ENCODE measurements around the gene CDH13. TPM values are rescaled to one million over a fixed set of nuclear protein-coding genes. Genes with fewer than 3 reads are reported as not detected.

Gene CDH13
- total RNA-seq, 1 experiment from 2014 or later = 0.56 TPM

DNA sequence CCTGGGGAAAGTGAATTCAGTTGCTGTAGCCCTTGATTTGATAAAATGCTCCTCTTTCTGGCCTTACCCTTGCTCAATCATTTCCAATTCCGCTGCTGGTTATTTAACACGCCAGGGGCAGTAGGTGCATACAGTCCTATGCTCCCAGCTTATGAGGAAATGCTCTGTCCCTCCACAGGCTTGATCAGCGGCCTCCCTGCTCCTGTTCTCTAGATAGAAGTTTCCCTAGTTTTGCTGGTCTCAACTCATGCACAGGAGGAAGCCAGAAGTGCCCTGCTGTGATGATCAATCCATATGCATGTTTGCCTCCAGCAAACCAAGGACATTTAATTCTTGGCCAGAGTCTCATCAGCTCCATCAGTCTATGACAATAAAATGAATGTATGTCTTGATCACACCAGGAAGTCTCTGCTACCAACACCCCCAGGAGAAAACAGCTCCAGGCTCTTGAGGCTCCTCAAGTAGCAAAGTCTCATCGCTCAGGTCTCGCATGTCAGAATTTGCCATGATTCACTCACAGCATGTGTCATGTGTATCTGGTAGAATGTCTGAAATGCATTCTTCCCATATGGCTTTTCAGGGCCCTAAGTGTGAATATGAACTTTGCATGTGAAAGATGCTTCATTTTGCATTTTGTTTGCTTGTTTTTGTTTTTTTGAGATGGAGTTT lies 208.9 kb downstream of the CDH13 start:
- H4K20me1 ChIP-seq (ENCODE audit: insufficient read depth, low read depth, low read length) = no peaks in the 10 kb centered on the region
- peaks cover 3% of the 10 kb centered on the region for H3K4me1 ChIP-seq (ENCODE audit: low read length)
- H3K36me3 ChIP-seq (ENCODE audit: insufficient read depth, low read length) = no peaks in the 10 kb centered on the region
- H3K4me2 ChIP-seq (ENCODE audit: low read depth, low read length, poor library complexity, severe bottlenecking) = no peak overlapping the region
- no peak overlapping the region for H3K27ac ChIP-seq (ENCODE audit: low read length)
- no peaks in the 10 kb centered on the region for H3K27me3 ChIP-seq (ENCODE audit: low read length)
- no peak overlapping the region for H3K4me3 ChIP-seq (ENCODE audit: low read length)
- DNase-seq = no peak
- H2AFZ ChIP-seq (ENCODE audit: low read length) = no peak overlapping the region
- no peaks in the 10 kb centered on the region for H3K9me2 ChIP-seq (replicated peaks; ENCODE audit: insufficient read depth, low read length)
- H3K9me3 ChIP-seq (ENCODE audit: low read length) = no peaks in the 10 kb centered on the region
- H3K79me2 ChIP-seq (ENCODE audit: low read length) = no peaks in the 10 kb centered on the region
- no peak overlapping the region for H3K9ac ChIP-seq (ENCODE audit: low read length)

DNA sequence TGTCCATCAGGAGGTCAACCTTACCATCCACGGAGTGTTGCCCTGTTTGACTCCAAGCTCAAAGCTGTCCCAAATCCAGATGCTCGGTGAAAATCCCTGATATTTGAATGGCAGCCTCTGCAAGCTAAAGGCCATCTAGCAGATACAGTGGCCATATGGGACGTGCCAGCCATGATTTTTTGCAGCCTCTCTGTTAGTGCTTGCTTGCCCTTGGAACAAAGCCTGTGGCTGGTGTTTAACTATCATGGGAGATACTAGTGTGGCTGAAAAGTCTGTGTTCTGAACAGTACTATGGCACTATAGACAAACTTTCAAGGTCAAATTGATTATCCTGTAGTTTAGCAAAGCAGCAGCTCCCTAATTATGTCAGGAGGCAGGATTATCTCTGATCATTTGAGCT lies 214.3 kb downstream of the CDH13 start:
- no peaks in the 10 kb centered on the region for H4K20me1 ChIP-seq (ENCODE audit: insufficient read depth, low read depth, low read length)
- no peak overlapping the region for H3K4me2 ChIP-seq (ENCODE audit: low read depth, low read length, poor library complexity, severe bottlenecking)
- H3K9me3 ChIP-seq (ENCODE audit: low read length) = no peaks in the 10 kb centered on the region
- H3K27me3 ChIP-seq (ENCODE audit: low read length) = no peaks in the 10 kb centered on the region
- no peak overlapping the region for H3K9ac ChIP-seq (ENCODE audit: low read length)
- no peak overlapping the region for H2AFZ ChIP-seq (ENCODE audit: low read length)
- H3K9me2 ChIP-seq (replicated peaks; ENCODE audit: insufficient read depth, low read length) = no peaks in the 10 kb centered on the region
- no peak overlapping the region for H3K4me3 ChIP-seq (ENCODE audit: low read length)
- DNase-seq = no peak
- no peaks in the 10 kb centered on the region for H3K79me2 ChIP-seq (ENCODE audit: low read length)
- no peaks in the 10 kb centered on the region for H3K36me3 ChIP-seq (ENCODE audit: insufficient read depth, low read length)
- no peak overlapping the region for H3K27ac ChIP-seq (ENCODE audit: low read length)
- no peaks in the 10 kb centered on the region for H3K4me1 ChIP-seq (ENCODE audit: low read length)

DNA sequence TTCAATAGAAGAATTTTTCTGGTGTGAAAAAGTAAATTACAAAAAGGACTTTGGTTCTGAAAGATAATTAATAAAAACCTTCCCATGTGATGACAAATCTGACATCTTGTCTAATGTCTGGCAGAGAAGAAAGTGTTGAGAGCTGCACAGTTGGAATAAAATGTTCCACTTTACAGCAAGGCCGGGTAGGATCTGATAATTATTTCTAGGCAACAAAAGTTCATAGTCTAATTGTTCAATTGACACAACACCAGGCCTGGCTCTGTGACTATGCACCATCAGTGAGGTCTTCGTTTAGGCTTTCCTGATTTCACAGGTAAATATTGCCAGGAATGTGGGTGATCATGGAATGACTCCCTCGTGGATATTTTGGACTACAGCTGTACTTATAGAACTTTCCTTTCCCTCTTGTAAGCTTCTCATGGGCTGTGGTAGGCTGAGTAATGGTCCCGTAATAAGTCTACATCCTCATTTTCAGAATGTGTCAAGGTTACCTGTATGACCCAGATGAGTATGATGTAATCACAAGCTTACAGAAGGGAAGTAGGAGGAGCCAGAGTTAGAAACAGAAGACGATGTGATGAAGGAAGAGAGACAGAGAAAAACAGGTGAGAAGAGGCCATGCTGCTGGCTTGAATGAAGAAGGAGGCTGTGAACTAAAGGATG lies 217.0 kb downstream of the CDH13 start:
- H3K4me3 ChIP-seq (ENCODE audit: low read length) = no peak overlapping the region
- no peak overlapping the region for H2AFZ ChIP-seq (ENCODE audit: low read length)
- no peak overlapping the region for H3K4me2 ChIP-seq (ENCODE audit: low read depth, low read length, poor library complexity, severe bottlenecking)
- peaks cover 12% of the 10 kb centered on the region for H3K4me1 ChIP-seq (ENCODE audit: low read length)
- no peak overlapping the region for H3K27ac ChIP-seq (ENCODE audit: low read length)
- no peaks in the 10 kb centered on the region for H3K36me3 ChIP-seq (ENCODE audit: insufficient read depth, low read length)
- no peaks in the 10 kb centered on the region for H3K9me3 ChIP-seq (ENCODE audit: low read length)
- no peak for DNase-seq
- H3K9ac ChIP-seq (ENCODE audit: low read length) = no peak overlapping the region
- no peaks in the 10 kb centered on the region for H4K20me1 ChIP-seq (ENCODE audit: insufficient read depth, low read depth, low read length)
- H3K9me2 ChIP-seq (replicated peaks; ENCODE audit: insufficient read depth, low read length) = no peaks in the 10 kb centered on the region
- no peaks in the 10 kb centered on the region for H3K27me3 ChIP-seq (ENCODE audit: low read length)
- H3K79me2 ChIP-seq (ENCODE audit: low read length) = no peaks in the 10 kb centered on the region

DNA sequence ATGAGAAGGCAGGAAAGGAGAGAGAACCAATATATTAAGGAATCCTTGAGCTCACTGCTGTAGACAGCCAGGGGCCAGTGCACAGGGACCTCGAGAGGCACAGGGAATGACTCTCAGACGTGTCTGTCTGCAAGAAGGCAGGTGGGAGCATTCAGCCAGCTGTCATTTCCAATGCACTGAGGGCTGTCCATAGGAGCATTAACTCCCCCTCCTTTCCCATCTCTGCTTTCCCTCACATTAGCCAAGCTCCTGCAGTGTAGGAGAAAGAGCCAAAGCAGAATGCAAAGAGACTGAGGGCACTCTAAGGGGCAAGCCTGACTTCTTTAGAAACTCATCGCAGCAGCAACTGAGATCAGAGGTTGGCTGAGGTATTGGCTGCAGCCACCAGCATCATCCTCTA lies 218.3 kb downstream of the CDH13 start:
- Histone ChIP-seq H3K9me2 (replicated peaks; ENCODE audit: insufficient read depth, low read length) (no peaks in the 10 kb centered on the region; the same call in 1 of the 2 replicates), H3K9ac (ENCODE audit: low read length) (no peak overlapping the region), H2AFZ (ENCODE audit: low read length) (no peak overlapping the region), H3K9me3 (ENCODE audit: low read length) (no peaks in the 10 kb centered on the region), H3K36me3 (ENCODE audit: insufficient read depth, low read length) (no peaks in the 10 kb centered on the region), H3K4me3 (ENCODE audit: low read length) (no peak overlapping the region), H3K27ac (ENCODE audit: low read length) (no peak overlapping the region), H3K79me2 (ENCODE audit: low read length) (no peaks in the 10 kb centered on the region), H3K27me3 (ENCODE audit: low read length) (no peaks in the 10 kb centered on the region), H3K4me2 (ENCODE audit: low read depth, low read length, poor library complexity, severe bottlenecking) (no peak overlapping the region), H4K20me1 (ENCODE audit: insufficient read depth, low read depth, low read length) (no peaks in the 10 kb centered on the region), H3K4me1 (ENCODE audit: low read length) (peaks cover 12% of the 10 kb centered on the region)
- DNase-seq = no peak

DNA sequence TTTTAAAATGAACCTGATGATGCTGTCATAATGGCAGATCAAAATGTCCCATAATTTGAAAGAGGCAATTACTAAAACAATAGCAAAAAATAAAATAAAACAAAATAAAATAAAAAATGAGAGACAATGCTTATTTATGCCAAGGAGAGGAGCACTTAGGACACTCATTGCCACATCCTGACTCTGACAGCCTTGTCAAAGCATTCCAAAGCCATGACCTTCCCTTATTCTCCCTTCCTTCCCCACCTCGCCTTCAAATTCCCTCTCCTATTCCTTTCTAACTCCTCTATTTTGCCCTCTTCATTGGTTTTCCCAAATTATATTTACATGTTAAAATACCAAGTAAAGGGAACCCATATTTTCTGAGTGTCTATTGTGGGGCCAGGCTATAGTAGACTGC lies 220.0 kb downstream of the CDH13 start:
- Histone ChIP-seq H3K36me3 (ENCODE audit: insufficient read depth, low read length) (no peaks in the 10 kb centered on the region), H4K20me1 (ENCODE audit: insufficient read depth, low read depth, low read length) (no peaks in the 10 kb centered on the region), H3K9ac (ENCODE audit: low read length) (no peak overlapping the region), H3K27ac (ENCODE audit: low read length) (no peak overlapping the region), H3K9me3 (ENCODE audit: low read length) (no peaks in the 10 kb centered on the region), H3K79me2 (ENCODE audit: low read length) (no peaks in the 10 kb centered on the region), H3K27me3 (ENCODE audit: low read length) (no peaks in the 10 kb centered on the region), H3K4me3 (ENCODE audit: low read length) (no peak overlapping the region), H3K4me1 (ENCODE audit: low read length) (peaks cover 12% of the 10 kb centered on the region), H3K9me2 (replicated peaks; ENCODE audit: insufficient read depth, low read length) (no peaks in the 10 kb centered on the region; the same call in 1 of the 2 replicates), H3K4me2 (ENCODE audit: low read depth, low read length, poor library complexity, severe bottlenecking) (no peak overlapping the region), H2AFZ (ENCODE audit: low read length) (no peak overlapping the region)
- DNase-seq = no peak

DNA sequence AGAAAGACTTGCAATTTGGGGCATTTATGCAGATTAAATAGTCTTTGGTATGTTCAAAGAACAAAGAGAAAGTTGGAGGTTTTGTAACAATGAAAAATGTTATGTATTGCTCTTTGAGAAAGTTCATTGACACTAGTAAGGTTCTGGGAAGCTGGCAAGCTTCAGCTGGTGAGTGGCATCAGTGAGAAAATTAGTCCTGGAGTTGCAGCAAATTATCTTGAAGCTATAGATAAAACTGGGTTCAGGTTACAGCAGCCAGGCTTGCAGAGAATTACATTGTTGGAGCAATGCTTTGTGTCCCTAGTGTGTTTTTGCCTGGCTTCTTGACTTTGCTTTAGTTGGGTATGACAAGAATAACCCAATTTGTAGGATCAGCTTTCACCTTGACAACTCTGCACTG lies 221.2 kb downstream of the CDH13 start:
- Histone ChIP-seq H3K4me1 (ENCODE audit: low read length) (peaks cover 12% of the 10 kb centered on the region), H3K36me3 (ENCODE audit: insufficient read depth, low read length) (no peaks in the 10 kb centered on the region), H3K9ac (ENCODE audit: low read length) (no peak overlapping the region), H2AFZ (ENCODE audit: low read length) (no peak overlapping the region), H3K9me3 (ENCODE audit: low read length) (no peaks in the 10 kb centered on the region), H3K27me3 (ENCODE audit: low read length) (no peaks in the 10 kb centered on the region), H3K27ac (ENCODE audit: low read length) (no peak overlapping the region), H3K79me2 (ENCODE audit: low read length) (no peaks in the 10 kb centered on the region), H3K4me2 (ENCODE audit: low read depth, low read length, poor library complexity, severe bottlenecking) (peak overlapping the region; percentile 9), H3K4me3 (ENCODE audit: low read length) (no peak overlapping the region), H3K9me2 (replicated peaks; ENCODE audit: insufficient read depth, low read length) (no peaks in the 10 kb centered on the region; the same call in 1 of the 2 replicates), H4K20me1 (ENCODE audit: insufficient read depth, low read depth, low read length) (no peaks in the 10 kb centered on the region)
- DNase-seq = no peak

DNA sequence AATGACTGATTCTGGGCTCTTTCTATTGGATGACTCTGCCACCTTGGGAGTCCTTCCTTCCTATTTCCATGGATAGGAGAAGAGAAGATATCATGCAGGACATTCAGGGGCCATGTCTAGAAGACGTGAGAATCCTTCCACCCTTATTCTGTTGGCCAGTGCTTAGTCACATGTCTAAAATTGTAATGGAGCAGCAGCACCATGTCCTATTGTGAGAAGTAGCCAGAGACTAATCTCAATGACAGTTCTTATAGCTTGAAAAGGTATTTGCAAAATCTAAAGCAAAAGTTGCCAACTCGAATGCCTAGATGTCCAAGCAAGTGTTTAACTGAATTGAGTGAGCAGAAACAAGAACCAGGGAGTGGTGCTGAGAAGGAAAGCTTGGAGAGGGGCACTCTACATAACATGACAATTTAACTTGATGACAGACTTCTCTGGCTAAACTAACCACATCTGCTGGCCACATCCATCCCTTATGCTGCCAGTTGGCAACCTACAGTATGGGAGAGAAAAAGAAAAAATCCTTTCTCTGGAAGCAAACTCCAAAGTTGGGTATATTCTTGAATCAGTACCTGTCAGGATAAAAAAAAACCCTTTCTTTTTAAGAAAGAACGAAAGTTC lies 225.7 kb downstream of the CDH13 start:
- Histone ChIP-seq H3K9ac (ENCODE audit: low read length) (no peak overlapping the region), H4K20me1 (ENCODE audit: insufficient read depth, low read depth, low read length) (no peaks in the 10 kb centered on the region), H3K9me2 (replicated peaks; ENCODE audit: insufficient read depth, low read length) (no peaks in the 10 kb centered on the region; the same call in 1 of the 2 replicates), H3K27ac (ENCODE audit: low read length) (no peak overlapping the region), H3K4me2 (ENCODE audit: low read depth, low read length, poor library complexity, severe bottlenecking) (no peak overlapping the region), H3K27me3 (ENCODE audit: low read length) (no peaks in the 10 kb centered on the region), H3K4me1 (ENCODE audit: low read length) (peaks cover 12% of the 10 kb centered on the region), H3K79me2 (ENCODE audit: low read length) (no peaks in the 10 kb centered on the region), H3K36me3 (ENCODE audit: insufficient read depth, low read length) (no peaks in the 10 kb centered on the region), H3K9me3 (ENCODE audit: low read length) (no peaks in the 10 kb centered on the region), H3K4me3 (ENCODE audit: low read length) (no peak overlapping the region), H2AFZ (ENCODE audit: low read length) (no peak overlapping the region)
- DNase-seq = no peak

DNA sequence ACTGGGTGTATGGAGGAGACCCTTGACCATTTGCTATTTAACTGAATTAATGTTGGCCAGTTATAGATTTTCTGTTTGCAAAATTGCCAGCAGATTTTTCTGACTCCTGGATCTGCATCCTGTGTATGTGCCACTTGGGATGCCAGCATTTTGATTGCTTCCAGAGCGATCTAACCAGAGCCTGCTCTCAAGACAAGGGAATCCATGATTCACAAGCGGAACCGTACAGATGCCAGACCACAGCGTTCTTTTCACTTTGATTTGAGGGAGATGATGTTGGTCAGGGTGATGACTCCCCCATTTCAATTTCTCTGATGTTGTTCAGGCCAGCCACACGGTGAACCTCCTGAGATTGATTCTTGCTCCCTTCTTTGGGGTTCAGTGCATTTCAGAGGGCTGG lies 228.7 kb downstream of the CDH13 start:
- no peaks in the 10 kb centered on the region for H3K79me2 ChIP-seq (ENCODE audit: low read length)
- H3K27ac ChIP-seq (ENCODE audit: low read length) = no peak overlapping the region
- no peaks in the 10 kb centered on the region for H3K36me3 ChIP-seq (ENCODE audit: insufficient read depth, low read length)
- H3K4me3 ChIP-seq (ENCODE audit: low read length) = no peak overlapping the region
- no peaks in the 10 kb centered on the region; the same call in 1 of the 2 replicates for H3K4me1 ChIP-seq (ENCODE audit: low read length)
- H3K9me3 ChIP-seq (ENCODE audit: low read length) = no peaks in the 10 kb centered on the region
- no peak overlapping the region for H2AFZ ChIP-seq (ENCODE audit: low read length)
- H3K9ac ChIP-seq (ENCODE audit: low read length) = no peak overlapping the region
- H3K9me2 ChIP-seq (replicated peaks; ENCODE audit: insufficient read depth, low read length) = no peaks in the 10 kb centered on the region
- no peak for DNase-seq
- H3K4me2 ChIP-seq (ENCODE audit: low read depth, low read length, poor library complexity, severe bottlenecking) = no peak overlapping the region
- no peaks in the 10 kb centered on the region for H3K27me3 ChIP-seq (ENCODE audit: low read length)
- H4K20me1 ChIP-seq (ENCODE audit: insufficient read depth, low read depth, low read length) = no peaks in the 10 kb centered on the region
